Psoas muscle (tissue), 8 donors: ENCODE data around the gene APOLD1. TPM values are rescaled to one million over a fixed set of nuclear protein-coding genes. Genes with fewer than 3 reads are reported as not detected.

ENCODE experiments used
- ATAC-seq, 4 donors: fragments of 200-7000 bp; cut with Tn5 transposase; one replicate each; pipeline ENCODE4 v1.9.1; 2020; ENCODE audit warnings: moderate library complexity in 3 of 4, mild to moderate bottlenecking in 2 of 4
- DNase-seq, 2 donors: peaks; one replicate each; pipeline ENCODE4 v3.0.0-alpha.2; 2020
- H3K27ac ChIP-seq: fragments of 200-600 bp; one replicate; pipeline ENCODE4 v1.8.0; 2022
- H3K27me3 ChIP-seq, 3 donors: fragments of 200-600 bp in 1 of 3; one replicate each; pipeline versions ENCODE4 v1.6.1 to v1.8.0; 2013 to 2022; ENCODE audit warnings: low read length in 2 of 3, mild to moderate bottlenecking in 2 of 3, moderate library complexity in 1 of 3; ENCODE audit not compliant: insufficient read depth in 3 of 3
- H3K36me3 ChIP-seq, 2 donors: fragments of 200-600 bp in 1 of 2; one replicate each; pipeline versions ENCODE4 v1.6.1 to v1.8.0; 2013 to 2022; ENCODE audit warnings: low read depth in 1 of 2, mild to moderate bottlenecking in 1 of 2, moderate library complexity in 1 of 2; ENCODE audit not compliant: insufficient read depth in 1 of 2
- H3K4me1 ChIP-seq: fragments of 200-600 bp; one replicate; pipeline ENCODE4 v1.8.0; 2022
- H3K4me3 ChIP-seq: fragments of 200-600 bp; one replicate; pipeline ENCODE4 v1.8.0; 2022; ENCODE audit warnings: mild to moderate bottlenecking
- H3K9me3 ChIP-seq: fragments of 200-600 bp; one replicate; pipeline ENCODE4 v1.8.0; 2022
- CTCF ChIP-seq: fragments of 200-600 bp; IDR thresholded peaks from one replicate; pipeline ENCODE4 v1.8.0; 2022; ENCODE audit warnings: antibody characterized with exemption
- WGBS, 3 donors: extraction: QIAGEN DNeasy Blood & Tissue Kit; methylation state at CpG; one replicate each; pipeline versions ENCODE4 v1.1.6 to v1.1.7; 2013; 5-methylcytosine and 5-hydroxymethylcytosine counted together
- intact Hi-C, 2 donors: fragments of 100-400 bp; cut with DNase I; formaldehyde crosslinking; loops; one replicate each; pipeline versions ENCODE4 v1.11.0 to v1.14.2; 2022
- polyA plus RNA-seq, 3 donors: library from polyadenylated mRNA; stranded (reverse); fragments of 200-250 nt; gene quantifications; one replicate each; pipeline ENCODE4 v1.2.3, GENCODE V29; 2013
- total RNA-seq, 4 donors: library from RNA; stranded (reverse); fragmentation: NEBNext Ultra II Directional in 2 of 4; extraction: Animal tissue kit (Norgen Biotek cat#: 25700) in 2 of 4; gene quantifications; one replicate each; pipeline versions ENCODE4 v1.2.1 to v1.2.4, GENCODE V29; 2021 to 2023
- donor health status: healthy with polysubstance abuse.
- donor health status: DM: no; HTN: no; CAD: no; lungs with moderate emphysema.
- donor health status: Bipolar disorder and iron deficiency.
- donor health status: healthy.
- donor health status: DM: yes; HTN: yes; CAD: no.
- donor health status: DM: no; HTN: no; CAD: no.
- donor health status: DM: no; HTN: no; CAD: no.
- donor health status: DM: yes; HTN: yes; CAD: no.

The APOLD1 gene
- total and polyA plus RNA-seq, 7 donors, result 6.1 to 22.6 (median 17.0) TPM

- no peaks in the 10 kb centered on the region for H3K9me3 ChIP-seq
- H3K27ac ChIP-seq, result no peak overlapping the region
- intact Hi-C loops, result no loop called here
- DNase-seq (no peak), ATAC-seq (peak in 2 of 4 donors; percentile 21 to 49)
- H3K36me3 ChIP-seq, result no peaks in the 10 kb centered on the region
- 80 to 89% (median 87%) methylated on average over 7 of the region's 7 CpGs for WGBS, 3 donors
- no peak for TF ChIP-seq CTCF
- H3K4me1 ChIP-seq, result no peaks in the 10 kb centered on the region
- H3K27me3 ChIP-seq, result no peaks in the 10 kb centered on the region
- H3K4me3 ChIP-seq, result peak overlapping the region; percentile 36
Observed at GRCh38 chr12:12749433-12749832, 36.0 kb upstream of the APOLD1 start.

GRCh38 chr12:12755923-12756322, 29.5 kb upstream of the APOLD1 start:
- no peak for DNase-seq
- Histone ChIP-seq H3K36me3 (no peaks in the 10 kb centered on the region), H3K4me3 (no peak overlapping the region), H3K4me1 (no peaks in the 10 kb centered on the region), H3K9me3 (no peaks in the 10 kb centered on the region), H3K27ac (no peak overlapping the region), H3K27me3 (no peaks in the 10 kb centered on the region)
- no peak for ATAC-seq
- WGBS, 3 donors, result 76 to 80% (median 78%) methylated on average over 5 of the region's 5 CpGs
- intact Hi-C loops, result no loop called here
- no peak for TF ChIP-seq CTCF

GRCh38 chr12:12757121-12757520, 28.3 kb upstream of the APOLD1 start:
- no peaks in the 10 kb centered on the region for H3K9me3 ChIP-seq
- H3K4me1 ChIP-seq, result no peaks in the 10 kb centered on the region
- H3K4me3 ChIP-seq, result no peak overlapping the region
- H3K27me3 ChIP-seq, result no peaks in the 10 kb centered on the region
- no peaks in the 10 kb centered on the region for H3K36me3 ChIP-seq
- intact Hi-C loops, result no loop called here
- ATAC-seq (no peak), DNase-seq (no peak)
- TF ChIP-seq CTCF, result no peak
- WGBS, 3 donors, result 82 to 95% (median 91%) methylated on average over 2 of the region's 2 CpGs
- H3K27ac ChIP-seq, result no peak overlapping the region

GRCh38 chr12:12759234-12759915, 26.1 kb upstream of the APOLD1 start:
- Histone ChIP-seq H3K27ac (no peak overlapping the region), H3K36me3 (no peaks in the 10 kb centered on the region), H3K27me3 (no peaks in the 10 kb centered on the region), H3K4me3 (no peak overlapping the region), H3K9me3 (no peaks in the 10 kb centered on the region), H3K4me1 (no peaks in the 10 kb centered on the region)
- 88 to 89% (median 89%) methylated on average over 7 of the region's 7 CpGs for WGBS, 3 donors
- ATAC-seq (no peak), DNase-seq (no peak)
- no peak for TF ChIP-seq CTCF
- intact Hi-C loops, result no loop called here

- no peaks in the 10 kb centered on the region for H3K4me1 ChIP-seq
- H3K9me3 ChIP-seq, result no peaks in the 10 kb centered on the region
- intact Hi-C loops, result no loop called here
- DNase-seq (no peak), ATAC-seq (no peak)
- no peak overlapping the region for H3K27ac ChIP-seq
- H3K27me3 ChIP-seq, result no peaks in the 10 kb centered on the region
- TF ChIP-seq CTCF, result no peak
- H3K4me3 ChIP-seq, result no peak overlapping the region
- no peaks in the 10 kb centered on the region for H3K36me3 ChIP-seq
Observed at GRCh38 chr12:12764824-12765223, 20.6 kb upstream of the APOLD1 start.
